NB4 (cell line): ENCODE data around the gene IL3RA.

Experiments used
- CTCF ChIP-seq: IDR thresholded peaks from one replicate; pipeline ENCODE4 v1.5.1; 2012; ENCODE audit warnings: low read depth, low read length
- MAX ChIP-seq: IDR thresholded peaks from 2 replicates; pipeline ENCODE4 v1.6.1; 2011; ENCODE audit warnings: low read depth, low read length
- MYC ChIP-seq: IDR thresholded peaks from 2 replicates; pipeline ENCODE4 v1.6.1; 2011; ENCODE audit warnings: low read depth, low read length
- POLR2A ChIP-seq: IDR thresholded peaks from 2 replicates; pipeline ENCODE4 v1.6.1; 2011; ENCODE audit warnings: mild to moderate bottlenecking; ENCODE audit not compliant: insufficient read length; ENCODE audit errors: extremely low read depth

- TF ChIP-seq CTCF (no peak), MYC (no peak), POLR2A (no peak), MAX (no peak)
Observed at GRCh38 chrX:1395646-1396216, 59.1 kb downstream of the IL3RA start.
